IPS-NIHi7 (cell line): ENCODE data around the gene FAM83C.

ENCODE experiments used
- DNase-seq: peaks from one replicate; pipeline ENCODE4 v3.0.0; 2012; ENCODE audit warnings: mixed read lengths; ENCODE audit errors: extremely low spot score

Gene FAM83C

GRCh38 chr20:35291654-35292503 is at the start of gene FAM83C:
FAM83C (minus strand) TSS chr20:35292425; CDS start chr20:35292304, 121 bp downstream.
- no peak for DNase-seq

GRCh38 chr20:35341366-35342028 is 49.3 kb upstream of the FAM83C start:
- DNase-seq: no peak

GRCh38 chr20:35340436-35340835 is 48.2 kb upstream of the FAM83C start:
- no peak for DNase-seq

- no peak for DNase-seq
Observed at GRCh38 chr20:35339636-35340035, 47.4 kb upstream of the FAM83C start.

- no peak for DNase-seq
Observed at GRCh38 chr20:35339007-35339406, 46.8 kb upstream of the FAM83C start.

- DNase-seq: no peak
Observed at GRCh38 chr20:35334311-35335101, 42.3 kb upstream of the FAM83C start.

- DNase-seq: no peak
Observed at GRCh38 chr20:35333606-35334005, 41.4 kb upstream of the FAM83C start.

- DNase-seq: no peak
Observed at GRCh38 chr20:35332540-35333200, 40.4 kb upstream of the FAM83C start.

- peak; percentile 91 for DNase-seq
Observed at GRCh38 chr20:35329435-35330139, 37.4 kb upstream of the FAM83C start.

GRCh38 chr20:35328689-35329088 is 36.5 kb upstream of the FAM83C start:
- DNase-seq: no peak

- DNase-seq: no peak
Observed at GRCh38 chr20:35328095-35328685, 36.0 kb upstream of the FAM83C start.

- no peak for DNase-seq
Observed at GRCh38 chr20:35327074-35327976, 35.1 kb upstream of the FAM83C start.

- DNase-seq: no peak
Observed at GRCh38 chr20:35326740-35327073, 34.5 kb upstream of the FAM83C start.

- no peak for DNase-seq
Observed at GRCh38 chr20:35326021-35326739, 34.0 kb upstream of the FAM83C start.

GRCh38 chr20:35325401-35325800 is 33.2 kb upstream of the FAM83C start:
- DNase-seq: no peak

GRCh38 chr20:35320396-35321126 is 28.3 kb upstream of the FAM83C start:
- DNase-seq: no peak

- DNase-seq: no peak
Observed at GRCh38 chr20:35319871-35320197, 27.6 kb upstream of the FAM83C start.

- DNase-seq: no peak
Observed at GRCh38 chr20:35319192-35319870, 27.1 kb upstream of the FAM83C start.
